Panc1 (cell line): Measurements from ENCODE around the gene SPECC1L. TPM values are rescaled to one million over a fixed set of nuclear protein-coding genes. Genes with fewer than 3 reads are reported as not detected.
A peak's percentile ranks its signal among the peaks of the same experiment; 100 is the strongest.

Source experiments
- ATAC-seq: fragments of 200-7000 bp; cut with Tn5 transposase; 2 replicates; pipeline ENCODE4 v1.9.1; 2020; ENCODE audit warnings: mild to moderate bottlenecking, moderate library complexity
- BruUV-seq: library from RNA; stranded (reverse); fragments of 400-500 nt; replicated peaks from 2 replicates; lab custom pipeline; 2021; lab: Mats Ljungman, UMichigan
- CTCF ChIA-PET: fragments of 300-600 bp; sonication (Branson Sonifier 250); formaldehyde crosslinking; loops from one replicate; lab custom pipeline; 2022; ENCODE audit warnings: antibody characterized with exemption; lab: Charles Lee
- POLR2A ChIA-PET: fragments of 300-600 bp; sonication (Branson Sonifier 250); formaldehyde crosslinking; loops from one replicate; lab custom pipeline; 2022; ENCODE audit warnings: antibody characterized with exemption; lab: Charles Lee
- DNase-seq: peaks from one replicate; pipeline ENCODE4 v3.0.0-alpha.2; 2010; ENCODE audit warnings: low read depth, low spot score
- H3K27ac ChIP-seq: 2 replicates; pipeline ENCODE4 v1.5.1; 2011; ENCODE audit warnings: mild to moderate bottlenecking, low read length, inconsistent platforms
- H3K27me3 ChIP-seq: fragments of 200-500 bp; sonication (Bioruptor generic); 2 replicates; pipeline ENCODE4 v1.6.0; 2014; ENCODE audit warnings: low read length, inconsistent platforms; ENCODE audit not compliant: control insufficient read depth, insufficient read depth
- H3K36me3 ChIP-seq: fragments of 200-500 bp; sonication (Bioruptor generic); 2 replicates; pipeline ENCODE4 v1.5.1; 2014; ENCODE audit warnings: inconsistent platforms, mild to moderate bottlenecking, low read length, moderate library complexity; ENCODE audit not compliant: control insufficient read depth, insufficient read depth
- H3K4me1 ChIP-seq: 2 replicates; pipeline ENCODE4 v1.5.1; 2011; ENCODE audit warnings: inconsistent platforms, mild to moderate bottlenecking, low read length, moderate library complexity; ENCODE audit not compliant: control insufficient read depth, insufficient read depth
- H3K4me3 ChIP-seq, 2 experiments: 2 replicates each; pipeline ENCODE4 v1.5.1; 2011 to 2012; ENCODE audit warnings: low read depth in 2 of 2, low read length in 2 of 2, mild to moderate bottlenecking in 2 of 2, inconsistent platforms in 1 of 2, moderate library complexity in 1 of 2
- H3K9me3 ChIP-seq: fragments of 200-500 bp; sonication (Bioruptor generic); 2 replicates; pipeline ENCODE4 v1.5.1; 2014; ENCODE audit warnings: low read depth, mild to moderate bottlenecking, inconsistent platforms, low read length, moderate library complexity; ENCODE audit not compliant: control insufficient read depth, insufficient read depth
- POLR2AphosphoS5 ChIP-seq: IDR thresholded peaks from 2 replicates; pipeline ENCODE4 v1.6.1; 2012; ENCODE audit warnings: mild to moderate bottlenecking, low read depth, low read length, moderate library complexity
- SIN3A ChIP-seq: IDR thresholded peaks from 2 replicates; pipeline ENCODE4 v1.6.1; 2012; ENCODE audit warnings: low read depth, mild to moderate bottlenecking, low read length, moderate library complexity, borderline replicate concordance; ENCODE audit not compliant: insufficient read depth
- TCF7L2 ChIP-seq: IDR thresholded peaks from 2 replicates; pipeline ENCODE4 v1.6.1; 2011; ENCODE audit warnings: mild to moderate bottlenecking, low read depth, low read length, inconsistent platforms
- in situ Hi-C: cut with HindIII; loops from 2 replicates; pipeline ENCODE4 v1.10.0; 2016; ENCODE audit warnings: low sequenced_read_pairs, low pct_unique_long_range_greater_than_20kb
- intact Hi-C: fragments of 100-400 bp; cut with micrococcal nuclease; formaldehyde crosslinking; loops from one replicate; pipeline ENCODE4 v1.10.0; 2022; ENCODE audit not compliant: unreplicated experiment
- total RNA-seq: library from RNA; stranded (reverse); gene quantifications from one replicate; pipeline ENCODE4 v1.2.1, GENCODE V29; 2021; ENCODE audit not compliant: unreplicated experiment
- TF ChIP-seq, protein P1 (sequence below), 2 experiments: IDR thresholded peaks; 2 replicates each; pipeline ENCODE4 v1.6.1; 2011 to 2012; ENCODE audit warnings: low read depth in 2 of 2, control low read depth in 1 of 2, low read length in 1 of 2, mild to moderate bottlenecking in 1 of 2, moderate library complexity in 1 of 2; ENCODE audit not compliant: insufficient read depth in 1 of 2
- TF ChIP-seq, protein P2 (sequence below): fragments of 450-650 bp; IDR thresholded peaks from 2 replicates; pipeline ENCODE4 v1.5.1; 2017; ENCODE audit warnings: mild to moderate bottlenecking

Gene SPECC1L
- total RNA-seq, 1 experiment from 2014 or later = 43.3 TPM

DNA sequence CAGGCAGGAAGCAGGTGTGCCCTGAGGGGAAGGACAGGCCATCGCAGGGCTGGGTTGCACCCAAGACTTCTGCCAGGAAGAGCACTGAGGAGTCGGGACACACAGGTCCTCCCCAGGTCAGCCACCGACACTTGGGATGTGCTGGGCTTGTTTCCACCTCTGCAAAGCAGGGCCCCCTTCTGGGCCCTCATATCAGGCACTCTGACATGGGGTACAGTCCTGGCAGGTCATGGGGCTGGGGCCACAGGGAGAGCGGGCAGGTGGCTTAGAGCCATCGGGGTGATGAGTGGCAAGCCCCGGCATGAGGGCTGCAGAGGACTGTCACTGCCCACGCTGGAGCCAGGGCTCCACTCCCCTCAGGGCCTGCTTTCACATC is 148.8 kb downstream of the SPECC1L start:
- H3K27me3 ChIP-seq = no peaks in the 10 kb centered on the region
- in situ Hi-C loops (no loop called here), intact Hi-C loops (no loop called here)
- BruUV-seq = no TSS peak
- DNase-seq (no peak), ATAC-seq (no peak)
- POLR2A ChIA-PET = interaction anchor here (0.6 kb wide), 1 partner anchor 11 kb away, joined by 3 read pairs; no protein-coding TSS in a partner anchor
- H3K4me3 ChIP-seq = no peak overlapping the region
- TF ChIP-seq SIN3A (no peak), TCF7L2 (no peak), POLR2AphosphoS5 (no peak)
- TF ChIP-seq, protein P1, sequence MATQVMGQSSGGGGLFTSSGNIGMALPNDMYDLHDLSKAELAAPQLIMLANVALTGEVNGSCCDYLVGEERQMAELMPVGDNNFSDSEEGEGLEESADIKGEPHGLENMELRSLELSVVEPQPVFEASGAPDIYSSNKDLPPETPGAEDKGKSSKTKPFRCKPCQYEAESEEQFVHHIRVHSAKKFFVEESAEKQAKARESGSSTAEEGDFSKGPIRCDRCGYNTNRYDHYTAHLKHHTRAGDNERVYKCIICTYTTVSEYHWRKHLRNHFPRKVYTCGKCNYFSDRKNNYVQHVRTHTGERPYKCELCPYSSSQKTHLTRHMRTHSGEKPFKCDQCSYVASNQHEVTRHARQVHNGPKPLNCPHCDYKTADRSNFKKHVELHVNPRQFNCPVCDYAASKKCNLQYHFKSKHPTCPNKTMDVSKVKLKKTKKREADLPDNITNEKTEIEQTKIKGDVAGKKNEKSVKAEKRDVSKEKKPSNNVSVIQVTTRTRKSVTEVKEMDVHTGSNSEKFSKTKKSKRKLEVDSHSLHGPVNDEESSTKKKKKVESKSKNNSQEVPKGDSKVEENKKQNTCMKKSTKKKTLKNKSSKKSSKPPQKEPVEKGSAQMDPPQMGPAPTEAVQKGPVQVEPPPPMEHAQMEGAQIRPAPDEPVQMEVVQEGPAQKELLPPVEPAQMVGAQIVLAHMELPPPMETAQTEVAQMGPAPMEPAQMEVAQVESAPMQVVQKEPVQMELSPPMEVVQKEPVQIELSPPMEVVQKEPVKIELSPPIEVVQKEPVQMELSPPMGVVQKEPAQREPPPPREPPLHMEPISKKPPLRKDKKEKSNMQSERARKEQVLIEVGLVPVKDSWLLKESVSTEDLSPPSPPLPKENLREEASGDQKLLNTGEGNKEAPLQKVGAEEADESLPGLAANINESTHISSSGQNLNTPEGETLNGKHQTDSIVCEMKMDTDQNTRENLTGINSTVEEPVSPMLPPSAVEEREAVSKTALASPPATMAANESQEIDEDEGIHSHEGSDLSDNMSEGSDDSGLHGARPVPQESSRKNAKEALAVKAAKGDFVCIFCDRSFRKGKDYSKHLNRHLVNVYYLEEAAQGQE (IDR thresholded peaks at IDR 0.05; ENCODE audit: insufficient read depth in 1 of 2, low read depth in 2 of 2, low read length in 1 of 2) = no peak
- TF ChIP-seq, protein P2, sequence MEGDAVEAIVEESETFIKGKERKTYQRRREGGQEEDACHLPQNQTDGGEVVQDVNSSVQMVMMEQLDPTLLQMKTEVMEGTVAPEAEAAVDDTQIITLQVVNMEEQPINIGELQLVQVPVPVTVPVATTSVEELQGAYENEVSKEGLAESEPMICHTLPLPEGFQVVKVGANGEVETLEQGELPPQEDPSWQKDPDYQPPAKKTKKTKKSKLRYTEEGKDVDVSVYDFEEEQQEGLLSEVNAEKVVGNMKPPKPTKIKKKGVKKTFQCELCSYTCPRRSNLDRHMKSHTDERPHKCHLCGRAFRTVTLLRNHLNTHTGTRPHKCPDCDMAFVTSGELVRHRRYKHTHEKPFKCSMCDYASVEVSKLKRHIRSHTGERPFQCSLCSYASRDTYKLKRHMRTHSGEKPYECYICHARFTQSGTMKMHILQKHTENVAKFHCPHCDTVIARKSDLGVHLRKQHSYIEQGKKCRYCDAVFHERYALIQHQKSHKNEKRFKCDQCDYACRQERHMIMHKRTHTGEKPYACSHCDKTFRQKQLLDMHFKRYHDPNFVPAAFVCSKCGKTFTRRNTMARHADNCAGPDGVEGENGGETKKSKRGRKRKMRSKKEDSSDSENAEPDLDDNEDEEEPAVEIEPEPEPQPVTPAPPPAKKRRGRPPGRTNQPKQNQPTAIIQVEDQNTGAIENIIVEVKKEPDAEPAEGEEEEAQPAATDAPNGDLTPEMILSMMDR = no peak
- CTCF ChIA-PET = interaction anchor here (0.6 kb wide), 1 partner anchor 85 kb away, joined by 3 read pairs; no protein-coding TSS in a partner anchor
- H3K4me1 ChIP-seq = peaks cover 11% of the 10 kb centered on the region
- no peaks in the 10 kb centered on the region for H3K36me3 ChIP-seq
- no peak overlapping the region for H3K27ac ChIP-seq
- H3K9me3 ChIP-seq = no peaks in the 10 kb centered on the region

DNA sequence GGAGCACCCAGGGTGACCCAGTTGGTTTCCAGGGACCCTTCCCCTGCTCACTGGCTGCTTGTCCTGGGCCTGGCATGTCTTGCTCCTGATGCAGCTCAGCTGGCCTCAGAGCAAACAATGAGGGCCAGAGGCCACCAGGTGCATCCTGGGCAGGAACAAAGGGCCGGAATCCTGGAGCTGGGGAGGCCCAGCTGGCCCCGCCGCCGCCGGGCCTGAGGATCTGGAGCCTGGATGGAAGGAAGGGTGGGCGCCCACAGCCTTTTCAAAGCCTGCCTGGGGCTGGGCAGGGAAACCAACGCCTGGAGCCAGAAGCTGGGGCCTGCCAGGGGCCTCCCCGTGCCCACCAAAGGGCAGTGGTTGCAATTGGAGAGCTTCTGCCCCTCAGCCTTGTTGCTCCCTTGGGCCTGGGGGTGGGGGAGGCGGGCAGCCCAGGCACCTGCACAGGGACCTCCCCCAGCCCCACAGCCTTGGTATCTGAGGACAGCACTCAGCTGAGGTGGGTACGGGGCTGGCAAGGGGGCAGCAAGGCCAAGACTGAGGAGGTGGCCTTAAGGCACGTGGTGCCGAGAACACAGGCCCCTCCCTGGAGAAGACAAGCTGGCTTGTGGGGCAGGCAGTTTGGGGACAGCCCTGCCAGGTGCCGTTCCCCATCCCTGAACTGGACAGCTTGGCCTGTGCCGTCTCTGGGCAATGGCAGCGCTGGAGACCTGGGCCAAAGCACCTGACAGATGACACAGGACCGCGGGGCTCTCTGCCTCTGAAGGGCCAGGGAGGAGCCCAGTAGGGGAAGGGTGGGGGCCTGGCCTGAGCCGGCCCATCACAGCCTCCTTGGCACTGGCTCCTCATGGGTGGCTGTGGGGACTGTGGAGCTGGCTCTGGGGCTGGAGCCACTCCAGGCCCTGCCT is 149.7 kb downstream of the SPECC1L start:
- ChIA-PET POLR2A (no interaction called here), CTCF (no interaction called here)
- TF ChIP-seq, protein P1 (IDR thresholded peaks at IDR 0.05; ENCODE audit: insufficient read depth in 1 of 2, low read depth in 2 of 2, low read length in 1 of 2) = no peak
- TF ChIP-seq POLR2AphosphoS5 (no peak), SIN3A (no peak), TCF7L2 (no peak)
- TF ChIP-seq, protein P2 = no peak
- Histone ChIP-seq H3K36me3 (no peaks in the 10 kb centered on the region), H3K9me3 (no peaks in the 10 kb centered on the region), H3K27ac (no peak overlapping the region), H3K27me3 (no peaks in the 10 kb centered on the region), H3K4me3 (no peak overlapping the region), H3K4me1 (peaks cover 11% of the 10 kb centered on the region)
- no TSS peak for BruUV-seq
- ATAC-seq (peak; percentile 7), DNase-seq (no peak)
- intact Hi-C loops (loop anchor here (5.0 kb wide), 1 partner anchor 82 kb away; no protein-coding TSS in a partner anchor), in situ Hi-C loops (no loop called here)
